ENCODE data around the gene PSME4.
"Not testable (repeated sequence)": the region's sequence is repeated elsewhere in the genome, so short reads cannot be mapped to it uniquely, and the experiment has no call there.

The PSME4 gene

GRCh38 chr2:53886406-53887280 lies 84.2 kb downstream of the PSME4 start:
- FAIRE-seq (no peak), DNase-seq (ENCODE audit: extremely low spot score, insufficient read length, low read depth) (no peak)

GRCh38 chr2:53884883-53885282 lies 85.9 kb downstream of the PSME4 start:
- FAIRE-seq (no peak), DNase-seq (ENCODE audit: extremely low spot score, insufficient read length, low read depth) (no peak)

- no peak for DNase-seq (ENCODE audit: extremely low spot score, insufficient read length, low read depth)
- FAIRE-seq, result no peak
These were observed 88.8 kb downstream of the PSME4 start for GRCh38 chr2:53881986-53882385.

- FAIRE-seq (no peak), DNase-seq (ENCODE audit: extremely low spot score, insufficient read length, low read depth) (no peak)
These were observed 89.4 kb downstream of the PSME4 start for GRCh38 chr2:53881360-53881759.

- DNase-seq (ENCODE audit: extremely low spot score, insufficient read length, low read depth) (no peak), FAIRE-seq (no peak)
These were observed 90.0 kb downstream of the PSME4 start for GRCh38 chr2:53880756-53881155.

GRCh38 chr2:53877556-53877955 lies 93.2 kb downstream of the PSME4 start:
- FAIRE-seq (no peak), DNase-seq (ENCODE audit: extremely low spot score, insufficient read length, low read depth) (no peak)

GRCh38 chr2:53877112-53877511 lies 93.7 kb downstream of the PSME4 start:
- DNase-seq (ENCODE audit: extremely low spot score, insufficient read length, low read depth), result no peak

GRCh38 chr2:53874401-53874950 lies 96.3 kb downstream of the PSME4 start:
- no peak for FAIRE-seq
- no peak for DNase-seq (ENCODE audit: extremely low spot score, insufficient read length, low read depth)

More at GRCh38 chr2:53877112-53877511, 93.7 kb downstream of the PSME4 start:
- no peak for FAIRE-seq

- no peak for FAIRE-seq
- no peak for DNase-seq (ENCODE audit: extremely low spot score, insufficient read length, low read depth)
These were observed 103.0 kb downstream of the PSME4 start for GRCh38 chr2:53867773-53868172.

GRCh38 chr2:53867169-53867568 lies 103.6 kb downstream of the PSME4 start:
- no peak for FAIRE-seq
- no peak for DNase-seq (ENCODE audit: extremely low spot score, insufficient read length, low read depth)

- FAIRE-seq (no peak), DNase-seq (ENCODE audit: extremely low spot score, insufficient read length, low read depth) (no peak)
These were observed 104.8 kb downstream of the PSME4 start for GRCh38 chr2:53865962-53866361.

- FAIRE-seq (no peak), DNase-seq (ENCODE audit: extremely low spot score, insufficient read length, low read depth) (no peak)
These were observed 105.5 kb downstream of the PSME4 start for GRCh38 chr2:53865264-53865663.

GRCh38 chr2:53863538-53864227 lies 107.1 kb downstream of the PSME4 start:
- FAIRE-seq (no peak), DNase-seq (ENCODE audit: extremely low spot score, insufficient read length, low read depth) (no peak)

- no peak for FAIRE-seq
- no peak for DNase-seq (ENCODE audit: extremely low spot score, insufficient read length, low read depth)
These were observed 109.0 kb downstream of the PSME4 start for GRCh38 chr2:53861824-53862223.

- FAIRE-seq, result no peak
- no peak for DNase-seq (ENCODE audit: extremely low spot score, insufficient read length, low read depth)
These were observed 111.3 kb downstream of the PSME4 start, which contains the start of gene GPR75 for GRCh38 chr2:53859206-53860181. TSS of gene GPR75 (minus strand) at chr2:53859967. CDS start at chr2:53854756, 5,211 bp downstream.

- no peak for FAIRE-seq
- DNase-seq (ENCODE audit: extremely low spot score, insufficient read length, low read depth), result no peak
These were observed 114.5 kb downstream of the PSME4 start for GRCh38 chr2:53856272-53856671.

GRCh38 chr2:53854678-53855077 lies 116.1 kb downstream of the PSME4 start:
- FAIRE-seq (no peak), DNase-seq (ENCODE audit: extremely low spot score, insufficient read length, low read depth) (no peak)

- no peak for FAIRE-seq
- no peak for DNase-seq (ENCODE audit: extremely low spot score, insufficient read length, low read depth)
These were observed 118.3 kb downstream of the PSME4 start for GRCh38 chr2:53852532-53852931.

- FAIRE-seq; DNase-seq (ENCODE audit: extremely low spot score, insufficient read length, low read depth): not testable (repeated sequence)
These were observed 119.6 kb downstream of the PSME4 start for GRCh38 chr2:53851052-53851757.
